ENCODE data around the gene CDH23. TPM values are rescaled to one million over a fixed set of nuclear protein-coding genes. Genes with fewer than 3 reads are reported as not detected.

The CDH23 gene
- polyA plus RNA-seq, 3 donors: 0.83 to 1.3 (median 0.96) TPM

- no peak for DNase-seq
These were observed 28.5 kb upstream of the CDH23 start for GRCh38 chr10:71368176-71368575.

GRCh38 chr10:71368643-71369042 lies 28.1 kb upstream of the CDH23 start:
- no peak for DNase-seq

- no peak for DNase-seq
These were observed 27.1 kb upstream of the CDH23 start for GRCh38 chr10:71369602-71370001.

GRCh38 chr10:71370031-71370430 lies 26.7 kb upstream of the CDH23 start:
- DNase-seq: no peak

- no peak for DNase-seq
These were observed 25.0 kb upstream of the CDH23 start for GRCh38 chr10:71371750-71372166.

- DNase-seq: no peak
These were observed 23.7 kb upstream of the CDH23 start for GRCh38 chr10:71372882-71373495.

- DNase-seq: no peak
These were observed 22.1 kb upstream of the CDH23 start for GRCh38 chr10:71374481-71375233.

GRCh38 chr10:71375952-71376351 lies 20.8 kb upstream of the CDH23 start:
- DNase-seq: no peak

GRCh38 chr10:71378336-71379117 lies 18.2 kb upstream of the CDH23 start:
- DNase-seq: no peak

GRCh38 chr10:71379118-71379766 lies 17.5 kb upstream of the CDH23 start:
- DNase-seq: no peak

GRCh38 chr10:71380841-71381240 lies 15.9 kb upstream of the CDH23 start:
- DNase-seq: no peak

- DNase-seq: no peak
These were observed 15.1 kb upstream of the CDH23 start for GRCh38 chr10:71381611-71382010.

- DNase-seq: no peak
These were observed 14.7 kb upstream of the CDH23 start for GRCh38 chr10:71382028-71382427.

GRCh38 chr10:71382757-71383156 lies 14.0 kb upstream of the CDH23 start:
- DNase-seq: no peak

- no peak for DNase-seq
These were observed 12.6 kb upstream of the CDH23 start for GRCh38 chr10:71383972-71384687.

- DNase-seq: no peak
These were observed 8.5 kb upstream of the CDH23 start for GRCh38 chr10:71388171-71388570.

- no peak for DNase-seq
These were observed 8.0 kb upstream of the CDH23 start for GRCh38 chr10:71388583-71389310.

- DNase-seq: no peak
These were observed 6.8 kb upstream of the CDH23 start for GRCh38 chr10:71389768-71390460.

GRCh38 chr10:71390461-71390835 lies 6.3 kb upstream of the CDH23 start:
- DNase-seq: no peak

GRCh38 chr10:71390921-71391690 lies 5.6 kb upstream of the CDH23 start:
- DNase-seq: no peak
